ENCODE results near the gene VCAN. TPM values are rescaled to one million over a fixed set of nuclear protein-coding genes. Genes with fewer than 3 reads are reported as not detected.

Gene VCAN
- total and polyA plus RNA-seq, 2 of the 4 experiments (the other 2 are of a cell fraction): 45.3 to 158 TPM

- CTCF ChIA-PET: interaction anchor here (1.5 kb wide), 1 partner anchor 21 kb away, joined by 3 read pairs; no protein-coding TSS in a partner anchor
- no TSS peak for BruUV-seq (replicated peaks)
These were observed 156.8 kb downstream of the VCAN start for GRCh38 chr5:83628360-83628759.

More at GRCh38 chr5:83628360-83628759, 156.8 kb downstream of the VCAN start:
- Histone ChIP-seq H3K27ac (ENCODE audit: insufficient read depth, low read length) (no peak overlapping the region), H2BK5ac (ENCODE audit: low read depth, low read length, poor library complexity, severe bottlenecking) (no peak overlapping the region), H3K23ac (ENCODE audit: low read depth, low read length) (no peak overlapping the region), H3K9me1 (ENCODE audit: insufficient read depth, low read length) (no peaks in the 10 kb centered on the region), H3K18ac (ENCODE audit: low read depth, low read length) (no peak overlapping the region), H3K56ac (ENCODE audit: extremely low read depth, insufficient read depth, low read length) (no peak overlapping the region), H3K9me3 (ENCODE audit: control insufficient read depth, insufficient read depth, low read length) (0 out of 2 replicates have a peak, but pooled peaks cover 3% of the 10 kb centered on the region), H2BK20ac (ENCODE audit: low read depth, low read length) (no peak overlapping the region), H2BK120ac (ENCODE audit: low read depth, low read length) (no peak overlapping the region), H3K4ac (ENCODE audit: low read depth, low read length) (no peak overlapping the region), H4K20me1 (ENCODE audit: insufficient read depth, low read length) (no peaks in the 10 kb centered on the region), H3K27me3 (ENCODE audit: control insufficient read depth, insufficient read depth, low read length) (peaks cover 27% of the 10 kb centered on the region), H2AFZ (replicated peaks; ENCODE audit: low read length, poor library complexity) (no peak overlapping the region), H3K4me1 (ENCODE audit: control insufficient read depth, insufficient read depth, low read length) (no peaks in the 10 kb centered on the region; the same call in 1 of the 2 replicates), H3K14ac (replicated peaks; ENCODE audit: low read depth, low read length) (no peak overlapping the region), H3K79me1 (ENCODE audit: low read depth in 1 of 2, low read length in 2 of 2) (no peaks in the 10 kb centered on the region), H3K4me2 (ENCODE audit: low read depth, low read length) (no peak overlapping the region), H2AK9ac (replicated peaks; ENCODE audit: low read depth, low read length, poor library complexity) (no peak overlapping the region), H3K9ac (ENCODE audit: low read depth, low read length) (no peak overlapping the region), H3K4me3 (ENCODE audit: insufficient read depth, low read depth, low read length) (no peak overlapping the region), H4K91ac (ENCODE audit: insufficient read depth, low read depth, low read length) (no peak overlapping the region), H2BK15ac (ENCODE audit: low read depth, low read length) (no peak overlapping the region), H3K36me3 (ENCODE audit: control insufficient read depth, insufficient read depth, low read length) (no peaks in the 10 kb centered on the region), H4K5ac (ENCODE audit: low read depth, low read length) (no peak overlapping the region), H2AK5ac (ENCODE audit: low read depth, low read length) (no peak overlapping the region), H4K8ac (ENCODE audit: low read depth in 2 of 2, low read length in 2 of 2) (no peak overlapping the region)
- WGBS, 2 experiments (ENCODE audit: extremely low coverage in 2 of 2, insufficient read length in 1 of 2): no CpG with 5 or more reads among the region's 2 CpGs
- dilution Hi-C loops (cut with HindIII; ENCODE audit: low sequenced_read_pairs, unreplicated experiment): no loop called here
- intact Hi-C loops (cut with micrococcal nuclease): no loop called here
- no peak for ATAC-seq (ENCODE audit: low read depth)
- in situ Hi-C loops (cut with MboI; ENCODE audit: low sequenced_read_pairs): no loop called here
- TF ChIP-seq RFX5 (IDR thresholded peaks at IDR 0.05; ENCODE audit: low read depth, low read length): no peak
- no peak for TF ChIP-seq BHLHE40 (IDR thresholded peaks at IDR 0.05; ENCODE audit: low read depth, low read length)
- TF ChIP-seq, protein P1, sequence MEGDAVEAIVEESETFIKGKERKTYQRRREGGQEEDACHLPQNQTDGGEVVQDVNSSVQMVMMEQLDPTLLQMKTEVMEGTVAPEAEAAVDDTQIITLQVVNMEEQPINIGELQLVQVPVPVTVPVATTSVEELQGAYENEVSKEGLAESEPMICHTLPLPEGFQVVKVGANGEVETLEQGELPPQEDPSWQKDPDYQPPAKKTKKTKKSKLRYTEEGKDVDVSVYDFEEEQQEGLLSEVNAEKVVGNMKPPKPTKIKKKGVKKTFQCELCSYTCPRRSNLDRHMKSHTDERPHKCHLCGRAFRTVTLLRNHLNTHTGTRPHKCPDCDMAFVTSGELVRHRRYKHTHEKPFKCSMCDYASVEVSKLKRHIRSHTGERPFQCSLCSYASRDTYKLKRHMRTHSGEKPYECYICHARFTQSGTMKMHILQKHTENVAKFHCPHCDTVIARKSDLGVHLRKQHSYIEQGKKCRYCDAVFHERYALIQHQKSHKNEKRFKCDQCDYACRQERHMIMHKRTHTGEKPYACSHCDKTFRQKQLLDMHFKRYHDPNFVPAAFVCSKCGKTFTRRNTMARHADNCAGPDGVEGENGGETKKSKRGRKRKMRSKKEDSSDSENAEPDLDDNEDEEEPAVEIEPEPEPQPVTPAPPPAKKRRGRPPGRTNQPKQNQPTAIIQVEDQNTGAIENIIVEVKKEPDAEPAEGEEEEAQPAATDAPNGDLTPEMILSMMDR (conservative IDR thresholded peaks at IDR 0.05; ENCODE audit: low read depth, low read length): no peak
- TF ChIP-seq POLR2A (IDR thresholded peaks at IDR 0.05; ENCODE audit: low read depth, low read length): no peak
- no peak for TF ChIP-seq MAFK (IDR thresholded peaks at IDR 0.05; ENCODE audit: low read depth, low read length)
- TF ChIP-seq ELK1 (IDR thresholded peaks at IDR 0.05; ENCODE audit: borderline replicate concordance, low read depth, low read length): no peak
- no peak for TF ChIP-seq MAZ (IDR thresholded peaks at IDR 0.05; ENCODE audit: borderline replicate concordance, low read depth, low read length)
- TF ChIP-seq CEBPB (IDR thresholded peaks at IDR 0.05; ENCODE audit: low read depth, low read length): no peak
- TF ChIP-seq RAD21 (IDR thresholded peaks at IDR 0.05; ENCODE audit: low read length): no peak
- no peak for DNase-seq
- POLR2A ChIA-PET (ENCODE audit: unreplicated experiment): no interaction called here

Measured in IMR-90 (cell line).